Stimulated activated CD4-positive, alpha-beta T cell treated with anti-CD3 and anti-CD28 coated beads, Interleukin-4, amount 100 ng/mL, for 48 hours (primary cell): ENCODE measurements around the gene POR.

Experiments used
- DNase-seq, 2 donors: peaks; one replicate each; pipeline ENCODE4 v3.0.0-alpha.2; 2020; ENCODE audit warnings: low read depth in 2 of 2

The POR gene

GRCh38 chr7:75971961-75972763 is 57.2 kb downstream of the POR start:
- no peak for DNase-seq

- no peak for DNase-seq
These were observed 62.8 kb downstream of the POR start for GRCh38 chr7:75977743-75978142.

- DNase-seq, result no peak
These were observed 64.9 kb downstream of the POR start for GRCh38 chr7:75979759-75980429.

- DNase-seq, result no peak
These were observed 65.7 kb downstream of the POR start for GRCh38 chr7:75980430-75981202.

GRCh38 chr7:75981203-75981452 is 66.2 kb downstream of the POR start:
- DNase-seq, result no peak

- DNase-seq, result no peak
These were observed 66.7 kb downstream of the POR start for GRCh38 chr7:75981453-75982305.

GRCh38 chr7:75982306-75983064 is 67.5 kb downstream of the POR start:
- DNase-seq, result no peak

GRCh38 chr7:75983471-75984129 is 68.6 kb downstream of the POR start:
- DNase-seq, result no peak

GRCh38 chr7:75984130-75985008 is 69.4 kb downstream of the POR start:
- no peak for DNase-seq

GRCh38 chr7:75985009-75985517 is 70.1 kb downstream of the POR start:
- no peak for DNase-seq

- no peak for DNase-seq
These were observed 70.7 kb downstream of the POR start for GRCh38 chr7:75985518-75986146.

GRCh38 chr7:75986147-75986781 is 71.3 kb downstream of the POR start:
- DNase-seq, result no peak

- no peak for DNase-seq
These were observed 72.3 kb downstream of the POR start for GRCh38 chr7:75987026-75987804.

- DNase-seq, result no peak
These were observed 73.0 kb downstream of the POR start for GRCh38 chr7:75987805-75988567.

- no peak for DNase-seq
These were observed 73.9 kb downstream of the POR start for GRCh38 chr7:75988568-75989499.
